GM15510 (cell line): ENCODE results near the gene SLC12A4.
A peak's percentile ranks its signal among the peaks of the same experiment; 100 is the strongest.

Experiments used
- POLR2A ChIP-seq: IDR thresholded peaks from 3 replicates; pipeline ENCODE4 v1.6.1; 2011; ENCODE audit warnings: borderline replicate concordance; ENCODE audit not compliant: insufficient read length; ENCODE audit errors: extremely low read depth

Gene SLC12A4

DNA sequence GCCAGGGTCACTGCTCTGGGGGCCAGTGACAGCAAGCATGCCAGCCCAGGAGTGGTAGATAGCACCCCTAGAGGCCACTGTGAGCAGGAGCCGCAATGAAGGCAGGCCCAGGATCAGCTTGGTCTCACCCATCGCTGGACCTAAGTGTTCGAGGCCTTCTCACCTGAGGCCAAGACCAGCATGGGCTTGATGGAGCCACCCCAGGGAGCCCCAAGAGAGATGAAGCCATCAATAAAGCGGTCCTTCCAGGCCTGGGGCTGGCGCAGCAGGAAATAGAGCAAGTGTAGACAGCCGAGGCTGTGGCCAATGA is 26.3 kb downstream of the SLC12A4 start:
- no peak for TF ChIP-seq POLR2A

DNA sequence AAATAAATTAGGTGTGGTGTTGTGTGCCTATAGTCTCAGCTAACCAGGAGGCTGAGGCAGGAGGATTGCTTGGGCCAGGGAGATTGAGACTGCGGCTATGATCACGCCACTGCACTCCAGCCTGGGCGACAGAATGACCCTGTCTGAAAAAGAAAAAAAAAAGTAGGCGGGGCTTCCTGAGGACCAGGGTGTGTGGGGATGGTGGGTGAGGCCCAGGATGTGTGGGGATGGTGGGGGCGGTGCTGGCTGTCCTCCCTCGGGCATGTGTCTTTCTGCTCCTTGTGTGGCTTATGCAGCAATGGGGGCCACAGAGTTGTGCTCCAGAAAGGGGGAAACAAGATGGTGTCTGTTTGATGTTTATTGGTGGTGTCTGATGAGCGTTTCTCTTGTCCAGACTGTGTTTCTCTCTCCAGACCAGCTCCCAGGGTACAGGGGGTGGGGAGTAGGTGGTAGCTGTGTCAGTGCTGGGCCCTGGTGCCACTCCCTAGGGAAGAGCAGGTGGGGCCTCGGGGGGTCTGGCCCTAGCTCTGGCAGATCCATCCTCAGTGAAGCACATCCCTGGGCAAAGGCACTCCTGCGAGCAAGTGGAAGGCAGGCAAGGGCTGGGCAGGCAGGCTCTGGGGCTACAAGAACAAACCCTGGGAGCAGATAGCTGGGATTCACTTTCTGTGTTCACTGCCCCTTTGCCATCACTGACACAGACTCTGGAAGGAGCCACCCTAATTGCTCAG is 26.8 kb downstream of the SLC12A4 start:
- no peak for TF ChIP-seq POLR2A

DNA sequence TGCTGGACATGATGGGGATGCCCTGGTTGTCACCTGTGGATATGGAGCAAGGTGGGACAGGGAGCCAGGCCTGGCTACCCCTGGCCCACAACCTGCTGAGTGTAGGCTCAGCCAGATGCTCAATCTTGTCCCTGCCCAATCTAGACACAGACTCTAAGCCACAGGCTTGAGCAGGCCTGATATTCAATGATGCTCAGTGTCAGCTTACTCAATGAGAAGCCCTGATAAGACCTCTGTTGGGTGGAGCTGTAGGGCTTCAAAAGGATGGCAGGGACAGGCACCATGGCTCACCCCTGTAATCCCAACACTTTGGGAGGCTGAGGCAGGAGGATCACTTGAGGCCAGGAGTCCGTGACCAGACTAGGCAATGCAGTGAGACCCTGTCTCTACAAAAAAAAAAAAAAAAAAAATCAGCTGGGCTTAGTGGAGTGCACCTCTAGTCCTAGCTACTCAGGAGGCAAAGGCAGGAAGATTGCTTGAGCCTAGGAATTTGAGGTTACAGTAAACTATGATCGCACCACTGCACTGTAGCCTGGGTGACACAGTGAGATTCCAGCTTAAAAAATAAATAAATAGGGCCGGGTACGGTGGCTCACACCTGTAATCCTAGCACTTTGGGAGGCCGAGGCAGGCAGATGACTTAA is 27.9 kb downstream of the SLC12A4 start:
- no peak for TF ChIP-seq POLR2A

DNA sequence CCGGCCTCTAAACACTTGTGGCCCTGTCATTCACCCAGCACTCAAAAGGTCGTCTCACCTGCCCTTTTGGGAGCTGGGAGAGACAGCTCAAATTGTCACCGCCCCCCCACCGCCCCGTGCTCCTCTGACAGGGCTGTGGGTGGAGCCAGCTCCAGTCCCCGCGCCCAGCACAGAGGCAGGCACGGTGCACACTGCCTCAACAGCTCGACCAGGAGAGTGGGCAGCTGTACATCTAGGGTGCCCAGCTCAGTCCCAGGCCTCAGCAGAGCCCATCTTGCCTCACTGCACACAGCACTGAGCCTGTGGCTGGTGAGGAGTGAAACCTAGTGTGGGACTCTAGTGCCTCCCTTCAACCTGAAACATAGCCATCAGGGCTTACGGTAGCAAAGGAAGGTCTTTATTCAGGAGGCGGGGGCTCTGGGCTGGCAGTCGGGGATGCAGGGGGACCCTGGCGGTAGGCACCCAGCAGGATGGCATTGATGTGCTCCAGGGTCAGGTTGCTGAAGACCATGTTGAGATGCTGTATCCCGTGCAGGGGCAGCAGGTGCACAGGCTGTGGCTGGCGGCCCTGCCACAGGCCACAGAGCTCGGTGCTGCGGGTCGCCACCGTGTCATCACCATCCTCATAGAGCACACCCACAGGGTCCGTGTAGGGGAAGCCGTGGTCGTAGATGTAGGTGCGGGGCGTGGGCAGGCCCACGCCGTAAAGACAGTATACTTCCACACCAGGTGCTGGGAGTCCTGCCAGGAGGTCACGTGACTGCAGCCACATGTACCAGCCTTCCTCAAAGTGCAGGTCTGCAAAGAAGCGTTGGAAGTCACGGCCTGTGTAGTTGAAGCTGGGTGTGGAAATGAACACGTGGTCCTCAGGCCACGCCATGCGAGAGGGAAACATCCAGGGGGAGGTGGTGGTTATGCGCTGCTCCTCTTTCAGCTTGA is 28.7 kb downstream of the SLC12A4 start:
- TF ChIP-seq POLR2A = no peak

DNA sequence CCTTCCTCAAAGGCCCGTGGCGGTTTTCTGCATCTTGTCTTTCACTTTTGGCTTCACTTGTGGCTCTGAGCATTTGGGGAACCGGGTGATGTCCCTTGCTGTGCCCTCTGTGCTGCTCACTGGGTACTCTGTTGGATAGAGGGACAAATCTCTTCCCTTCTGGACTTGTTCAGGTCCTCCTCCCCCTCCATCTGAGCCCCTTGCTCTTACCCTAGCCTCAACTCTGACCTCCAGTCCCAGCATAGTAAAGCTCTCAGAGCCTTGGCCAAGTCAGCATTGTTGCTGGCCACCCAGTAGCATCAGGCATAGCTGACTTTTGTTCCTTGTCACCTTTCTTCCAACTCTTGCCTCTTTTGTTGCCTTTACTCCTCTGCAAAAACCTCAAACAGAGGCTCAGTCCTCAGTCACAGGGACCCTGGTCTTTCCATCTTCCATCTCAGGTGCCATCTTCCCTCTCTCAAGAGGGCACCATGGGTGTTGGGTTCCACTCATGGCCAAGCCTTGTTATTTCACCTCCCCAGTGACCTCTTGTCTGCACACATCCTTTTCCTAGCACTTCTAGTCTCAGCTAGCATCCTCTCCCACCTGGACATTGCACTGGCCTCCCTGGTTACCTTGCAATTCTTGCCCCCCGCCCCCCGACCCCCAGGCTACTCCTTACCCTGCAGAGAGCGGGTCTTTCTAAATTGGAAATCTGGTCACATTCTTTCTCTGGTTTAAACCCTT is 31.4 kb downstream of the SLC12A4 start:
- peak; percentile 32 for TF ChIP-seq POLR2A

DNA sequence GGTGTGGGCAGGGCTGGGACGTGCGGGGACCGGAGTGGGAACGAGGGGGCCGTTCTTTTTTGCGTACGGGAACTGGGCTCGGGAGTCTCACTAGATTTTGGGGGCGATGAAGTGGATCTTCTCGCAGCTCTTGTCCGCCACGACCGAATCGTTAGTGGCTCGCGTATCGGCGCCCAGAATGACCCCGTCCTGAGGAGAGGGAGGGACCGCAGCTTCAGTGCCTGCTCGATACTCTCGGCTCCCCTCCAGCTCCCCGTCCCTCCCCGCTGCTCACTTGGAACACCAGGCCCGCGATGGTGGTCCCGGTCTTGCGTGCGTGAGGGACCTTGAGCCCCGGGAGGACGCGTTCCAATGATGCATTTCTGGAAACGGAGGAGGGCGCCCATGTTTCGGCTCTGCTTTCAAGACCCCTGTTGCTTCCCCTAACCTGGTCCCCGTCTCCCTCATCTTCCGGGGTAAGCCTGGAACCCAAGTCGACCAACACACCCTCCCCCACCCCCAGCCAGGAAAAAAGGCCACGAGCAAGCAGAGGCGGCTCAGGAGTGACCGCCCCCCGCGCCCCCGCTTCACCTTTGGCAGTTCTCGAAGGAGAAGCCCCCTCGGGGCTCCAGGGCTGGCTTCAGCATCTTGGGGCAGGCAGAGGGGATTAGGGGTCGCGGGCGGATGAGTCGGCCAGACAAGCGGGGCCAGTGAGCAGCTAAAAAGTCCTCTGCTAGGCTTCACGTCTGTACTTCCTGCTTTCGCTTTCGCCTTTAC is 32.1 kb downstream of the SLC12A4 start, which contains the start of gene PSMB10:
Gene PSMB10, minus strand, starts transcription at position 727 of the 756 bp plus-strand sequence. Its CDS starts 101 bp downstream, at position 626.
- TF ChIP-seq POLR2A = peak; percentile 79

DNA sequence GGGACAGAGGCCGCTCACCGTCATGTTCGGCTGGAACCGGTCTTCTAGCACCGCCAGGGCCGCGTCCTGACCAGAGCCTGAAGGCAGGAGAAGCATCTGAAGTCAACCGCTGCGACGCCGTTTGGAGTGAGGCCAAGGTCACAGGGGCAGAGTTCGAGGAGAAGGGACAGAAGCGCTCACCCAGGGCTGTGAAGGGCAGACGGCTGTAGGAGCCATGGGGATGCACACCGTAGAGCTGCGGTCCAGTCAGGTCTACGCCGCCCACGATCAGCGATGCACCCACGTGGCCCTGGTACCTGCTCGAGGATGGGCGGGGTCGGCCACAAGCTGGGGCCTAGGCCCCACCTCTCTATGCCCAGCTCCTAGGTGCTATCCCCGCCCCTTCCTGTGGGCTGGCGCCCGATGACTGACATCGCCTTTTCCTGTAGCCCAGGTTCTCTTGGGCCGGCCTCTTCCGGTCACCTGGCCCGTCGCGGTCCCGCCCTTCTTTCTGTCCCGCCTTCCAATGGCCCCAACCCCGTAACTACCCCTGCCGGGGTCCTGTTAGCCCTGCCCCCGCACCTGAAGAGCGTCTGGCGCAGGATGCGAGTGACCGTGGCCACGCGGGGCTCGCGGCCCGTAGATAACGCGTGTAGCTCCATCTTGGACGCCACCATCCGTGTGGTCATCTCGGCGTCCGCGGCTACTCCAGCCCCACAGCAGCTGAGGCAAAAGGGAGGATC is 32.9 kb downstream of the SLC12A4 start:
- TF ChIP-seq POLR2A = peak; percentile 79

DNA sequence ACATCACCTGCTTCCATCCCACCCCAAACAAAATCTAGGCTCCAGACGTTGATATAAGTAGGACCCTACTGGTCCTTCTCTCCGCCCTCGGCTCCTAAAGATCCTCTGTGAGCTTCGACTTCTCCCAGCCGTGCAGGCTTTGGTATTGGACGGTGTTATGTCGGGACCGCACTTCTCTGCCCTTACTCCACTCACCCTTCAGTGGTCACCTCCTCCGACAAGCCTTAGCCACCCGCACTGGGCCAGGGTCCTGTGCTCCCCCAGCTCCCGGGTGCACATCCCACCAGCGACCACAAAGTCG is 33.4 kb downstream of the SLC12A4 start:
- TF ChIP-seq POLR2A = no peak

DNA sequence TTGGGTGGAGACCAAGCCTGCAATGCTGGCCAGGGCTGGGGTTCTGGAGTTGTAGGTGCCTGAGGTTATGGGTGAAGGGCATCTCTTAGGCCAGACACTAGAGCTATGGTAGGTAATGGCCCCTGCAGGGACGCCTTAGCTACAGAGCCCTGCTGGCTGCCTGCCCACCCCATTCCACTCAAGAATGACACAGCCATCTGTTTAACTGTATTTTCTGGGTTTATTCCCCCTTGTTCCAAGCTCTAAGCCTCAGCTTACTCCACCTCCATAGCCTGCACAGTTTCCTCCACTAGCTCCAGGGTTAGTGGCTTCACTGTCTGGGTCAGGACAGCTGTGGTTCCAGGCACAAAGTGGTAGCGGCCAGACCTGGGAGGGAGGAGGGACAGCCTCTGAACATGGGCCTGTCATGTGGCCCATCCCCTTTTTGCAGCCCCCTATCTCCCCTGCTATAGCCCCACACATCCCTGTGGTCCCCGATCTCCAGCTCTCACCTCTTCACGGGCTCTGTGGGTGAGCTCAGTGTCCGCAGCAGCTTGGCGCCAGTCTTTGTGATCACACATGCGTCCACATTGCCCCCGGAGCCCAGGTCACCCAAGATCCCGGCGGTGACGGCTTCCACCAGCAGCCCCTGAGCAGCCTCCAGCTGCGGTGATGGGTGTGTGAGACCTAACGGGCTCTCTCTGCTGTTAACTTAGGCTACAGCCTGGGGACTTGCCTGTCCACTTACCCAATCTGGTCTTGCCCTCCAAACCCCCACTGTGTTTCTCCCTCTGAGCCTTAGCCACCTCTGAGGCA is 33.9 kb downstream of the SLC12A4 start:
- no peak for TF ChIP-seq POLR2A

DNA sequence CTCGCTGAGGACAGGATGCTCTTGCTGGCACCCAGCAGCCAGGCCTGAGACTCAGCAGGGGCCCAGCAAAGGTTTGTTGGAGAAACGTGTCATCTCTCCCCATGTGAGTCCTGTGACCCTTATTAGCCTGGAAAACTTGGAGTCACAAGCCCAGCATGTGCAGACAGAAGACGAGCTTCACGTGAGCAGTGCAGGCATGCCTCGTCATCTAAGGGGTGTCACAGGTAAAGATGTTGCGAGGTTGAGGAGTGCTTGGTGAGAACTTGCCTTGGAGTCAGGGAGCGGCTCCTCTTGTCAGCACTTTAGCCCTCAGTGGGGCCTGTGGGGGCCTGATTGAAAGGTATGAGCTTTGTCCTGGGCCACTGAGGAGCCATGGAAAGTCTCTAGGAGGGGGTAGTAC is 34.6 kb downstream of the SLC12A4 start:
- TF ChIP-seq POLR2A = no peak

DNA sequence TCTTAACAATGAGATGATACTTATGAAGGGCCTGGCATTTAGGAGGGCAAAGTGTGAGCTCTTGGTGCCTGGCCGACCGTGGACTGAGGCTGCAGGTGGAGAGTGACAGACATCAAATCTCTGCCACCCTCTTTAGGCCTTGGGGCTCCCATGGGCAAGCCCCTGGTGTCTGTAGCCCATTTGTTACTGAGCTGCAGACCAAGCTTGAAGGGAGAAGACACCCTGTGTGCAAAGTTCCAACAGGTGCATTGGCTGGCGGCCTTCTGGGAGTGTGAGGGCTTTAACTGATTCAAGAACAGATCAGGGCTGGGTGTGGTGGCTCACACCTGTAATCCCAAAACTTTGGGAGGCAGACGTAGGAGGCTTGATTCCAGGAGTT is 36.0 kb downstream of the SLC12A4 start:
- TF ChIP-seq POLR2A = no peak

DNA sequence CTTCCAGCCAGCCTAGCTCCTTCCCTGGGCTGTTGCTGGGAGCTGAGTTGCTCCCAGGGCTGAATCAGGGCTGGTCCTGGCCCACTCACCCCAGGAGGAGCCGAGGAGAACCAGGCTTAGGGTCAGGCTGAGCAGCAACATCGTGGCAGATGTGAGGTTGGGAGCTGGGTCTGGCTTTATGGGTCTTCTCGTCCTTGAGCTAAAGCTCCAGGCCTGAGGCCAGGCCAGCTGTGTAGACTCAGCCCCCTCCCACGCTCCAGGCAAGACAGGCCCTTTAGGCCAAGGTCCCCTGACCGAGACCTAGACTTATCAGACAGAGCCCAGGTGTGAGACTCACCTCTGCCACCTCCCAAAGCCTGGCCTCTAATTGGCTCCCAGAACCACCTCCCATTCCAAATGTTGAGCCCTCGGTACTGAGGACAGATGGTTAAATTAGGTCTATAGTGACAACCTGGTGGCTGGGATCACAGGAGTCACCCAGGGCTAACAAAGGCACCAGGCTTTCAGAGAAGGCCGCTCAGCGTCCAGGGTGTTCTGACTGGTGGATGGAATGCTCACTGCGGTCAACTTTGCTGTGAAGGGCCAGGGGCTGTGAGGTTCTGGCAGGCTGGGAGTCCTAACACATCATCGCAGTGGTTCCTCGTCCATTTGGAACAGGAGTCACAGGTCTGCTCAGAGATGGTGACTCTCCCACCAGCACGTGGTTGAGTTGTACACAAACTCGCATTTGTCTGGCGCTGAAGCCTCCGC is 36.5 kb downstream of the SLC12A4 start, which contains the start of gene CTRL:
Gene CTRL, minus strand, starts transcription at position 151 of the 750 bp plus-strand sequence. Its CDS starts 10 bp downstream, at position 141.
- TF ChIP-seq POLR2A = peak; percentile 9
